ENCODE measurements around the gene PATZ1.
A peak's percentile ranks its signal among the peaks of the same experiment; 100 is the strongest.

Gene PATZ1

GRCh38 chr22:31292236-31292989, 53.7 kb downstream of the PATZ1 start, which contains the start of gene PIK3IP1 (continued):
- TF ChIP-seq PRDM2 (tag by site-specific recombination; IDR thresholded peaks at IDR 0.05; ENCODE audit: borderline replicate concordance) (no peak), ZNF202 (tag by site-specific recombination; IDR thresholded peaks at IDR 0.05; ENCODE audit: borderline replicate concordance) (no peak), ZNF561 (tag by site-specific recombination; IDR thresholded peaks at IDR 0.05; ENCODE audit: borderline replicate concordance) (peak; percentile 80; the same call in 1 of the 2 replicates), PATZ1 (tag by site-specific recombination; IDR thresholded peaks at IDR 0.05) (peak; percentile 69), ZSCAN5A (tag by site-specific recombination; IDR thresholded peaks at IDR 0.05) (no peak), GFI1B (tag by site-specific recombination; IDR thresholded peaks at IDR 0.05) (no peak), ZBTB8A (tag by site-specific recombination; IDR thresholded peaks at IDR 0.05) (no peak), ZNF23 (tag by site-specific recombination; IDR thresholded peaks at IDR 0.05; ENCODE audit: borderline replicate concordance) (no peak), KLF1 (tag by site-specific recombination; IDR thresholded peaks at IDR 0.05) (no peak), MEIS1 (CRISPR knock-in tag; IDR thresholded peaks at IDR 0.05; ENCODE audit: borderline replicate concordance) (no peak), GLIS2 (tag by site-specific recombination; IDR thresholded peaks at IDR 0.05) (peak; percentile 55; the same call in 1 of the 2 replicates), ZNF239 (tag by site-specific recombination; IDR thresholded peaks at IDR 0.05) (no peak), ZNF155 (tag by site-specific recombination; IDR thresholded peaks at IDR 0.05) (no peak), KLF10 (tag by site-specific recombination; IDR thresholded peaks at IDR 0.05) (no peak), ZNF416 (tag by site-specific recombination; IDR thresholded peaks at IDR 0.05) (no peak), ZNF16 (tag by site-specific recombination; IDR thresholded peaks at IDR 0.05; ENCODE audit: low read depth) (no peak), ZNF791 (tag by site-specific recombination; IDR thresholded peaks at IDR 0.05) (no peak), OSR2 (tag by site-specific recombination; IDR thresholded peaks at IDR 0.05) (no peak), ZNF280C (tag by site-specific recombination; IDR thresholded peaks at IDR 0.05) (no peak), ZNF341 (tag by site-specific recombination; IDR thresholded peaks at IDR 0.05; ENCODE audit: low read depth) (peak; percentile 97), ZNF280D (tag by site-specific recombination; IDR thresholded peaks at IDR 0.05) (no peak), ZNF324 (tag by site-specific recombination; IDR thresholded peaks at IDR 0.05) (no peak), ZNF670 (tag by site-specific recombination; IDR thresholded peaks at IDR 0.05; ENCODE audit: low read depth) (no peak), ZIC2 (tag by site-specific recombination; IDR thresholded peaks at IDR 0.05) (no peak), ZBTB7A (tag by site-specific recombination; IDR thresholded peaks at IDR 0.05; ENCODE audit: low read depth) (no peak), ZNF777 (tag by site-specific recombination; IDR thresholded peaks at IDR 0.05; ENCODE audit: borderline replicate concordance) (no peak)
